OCI-LY7 (cell line): ENCODE data around the gene SPAG5. TPM values are rescaled to one million over a fixed set of nuclear protein-coding genes. Genes with fewer than 3 reads are reported as not detected.
A peak's percentile ranks its signal among the peaks of the same experiment; 100 is the strongest.

Experiments
- BruUV-seq: library from RNA; stranded (reverse); fragments of 400-500 nt; replicated peaks from 2 replicates; lab custom pipeline; 2021; lab: Mats Ljungman, UMichigan
- CTCF ChIA-PET: fragments of 300-600 bp; sonication (Branson Sonifier 250); formaldehyde crosslinking; loops from one replicate; lab custom pipeline; 2022; ENCODE audit warnings: antibody characterized with exemption; ENCODE audit not compliant: unreplicated experiment; lab: Charles Lee
- POLR2A ChIA-PET: fragments of 300-600 bp; sonication (Branson Sonifier 250); formaldehyde crosslinking; loops from one replicate; lab custom pipeline; 2022; ENCODE audit warnings: antibody characterized with exemption; lab: Charles Lee
- DNase-seq: peaks from one replicate; pipeline ENCODE4 v3.0.0-alpha.2; 2015; ENCODE audit warnings: low spot score
- H2AFZ ChIP-seq: fragments of 200-600 bp; sonication (generic), shearing (Covaris generic); 2 replicates; pipeline ENCODE4 v1.6.1; 2014; ENCODE audit warnings: mild to moderate bottlenecking, antibody characterized with exemption, low read length, moderate library complexity
- H3K27ac ChIP-seq: fragments of 200-600 bp; sonication (generic); 2 replicates; pipeline ENCODE4 v1.5.1; 2014; ENCODE audit warnings: mixed run types, low read depth, mild to moderate bottlenecking, moderate library complexity, low read length, inconsistent platforms; ENCODE audit not compliant: poor library complexity, severe bottlenecking
- H3K36me3 ChIP-seq: fragments of 200-600 bp; sonication (generic); 2 replicates; pipeline ENCODE4 v1.6.1; 2014; ENCODE audit warnings: mild to moderate bottlenecking, antibody characterized with exemption, low read length, moderate library complexity, mixed read lengths; ENCODE audit not compliant: insufficient read depth
- H3K4me1 ChIP-seq: fragments of 200-600 bp; sonication (generic); 2 replicates; pipeline ENCODE4 v1.5.1; 2014; ENCODE audit warnings: mild to moderate bottlenecking, low read length; ENCODE audit not compliant: insufficient read depth, poor library complexity, severe bottlenecking
- H3K4me2 ChIP-seq: fragments of 200-600 bp; sonication (generic); 2 replicates; pipeline ENCODE4 v1.6.1; 2014; ENCODE audit warnings: mild to moderate bottlenecking, low read length
- H3K4me3 ChIP-seq: fragments of 200-600 bp; sonication (generic); 2 replicates; pipeline ENCODE4 v1.5.1; 2014; ENCODE audit warnings: mild to moderate bottlenecking, low read depth, low read length; ENCODE audit not compliant: poor library complexity, severe bottlenecking
- H3K79me2 ChIP-seq: fragments of 200-600 bp; sonication (generic); 2 replicates; pipeline ENCODE4 v1.6.1; 2016; ENCODE audit warnings: low read depth, mild to moderate bottlenecking, low read length, moderate library complexity, mixed read lengths; ENCODE audit not compliant: insufficient read depth
- H3K9me2 ChIP-seq: fragments of 200-600 bp; sonication (generic); 2 replicates; pipeline ENCODE4 v1.6.1; 2016; ENCODE audit warnings: mild to moderate bottlenecking, low read length, mixed read lengths; ENCODE audit not compliant: insufficient read depth
- H3K9me3 ChIP-seq: fragments of 200-600 bp; sonication (generic); 2 replicates; pipeline ENCODE4 v1.6.1; 2014; ENCODE audit warnings: mild to moderate bottlenecking, mixed run types, low read length, mixed read lengths
- H4K20me1 ChIP-seq: fragments of 200-600 bp; sonication (generic); 2 replicates; pipeline ENCODE4 v1.6.1; 2014; ENCODE audit warnings: mild to moderate bottlenecking, antibody characterized with exemption, low read length, moderate library complexity, mixed read lengths; ENCODE audit not compliant: insufficient read depth
- CTCF ChIP-seq: fragments of 200-600 bp; sonication (generic); conservative IDR thresholded peaks from 2 replicates; pipeline ENCODE4 v1.5.1; 2014; ENCODE audit warnings: mild to moderate bottlenecking, antibody characterized with exemption, low read length, moderate library complexity, mixed read lengths
- EZH2phosphoT487 ChIP-seq: fragments of 200-600 bp; sonication (generic); IDR thresholded peaks from 2 replicates; pipeline ENCODE4 v1.6.1; 2018; ENCODE audit warnings: low read depth, borderline replicate concordance, mild to moderate bottlenecking, mixed run types, antibody characterized with exemption, low read length, moderate library complexity, mixed read lengths
- intact Hi-C: fragments of 100-400 bp; cut with micrococcal nuclease; formaldehyde crosslinking; loops from one replicate; pipeline ENCODE4 v1.10.0; 2022; ENCODE audit not compliant: unreplicated experiment
- total RNA-seq, 2 experiments: library from RNA; depleted of rRNA in 1 of 2; stranded (reverse); fragments of >200 nt in 1 of 2; shearing (Covaris generic) in 1 of 2; gene quantifications; 2 replicates each; pipeline ENCODE4 v1.2.3, GENCODE V29; 2014 to 2022

The SPAG5 gene
- total RNA-seq, 2 experiments from 2014 or later: 152 to 161 TPM

GRCh38 chr17:28645576-28645939, 46.7 kb upstream of the SPAG5 start:
- ChIA-PET POLR2A (interaction anchor here (0.6 to 3.3 kb wide), 5 partner anchors 11 to 334 kb away, joined by 3 to 17 read pairs (median 4); partner anchors contain the start of genes SDF2 and SUPT6H), CTCF (interaction anchor here (0.6 to 2.3 kb wide), 3 partner anchors 15 to 155 kb away, joined by 3 to 13 read pairs (median 3); partner anchors contain the start of genes SDF2 and SUPT6H)
- Histone ChIP-seq H3K36me3 (peaks cover 53% of the 10 kb centered on the region), H3K4me1 (peaks cover 32% of the 10 kb centered on the region), H3K9me3 (no peaks in the 10 kb centered on the region), H3K27ac (peak overlapping the region; percentile 70), H3K79me2 (peaks cover 35% of the 10 kb centered on the region), H3K4me3 (peak overlapping the region; percentile 95), H2AFZ (peak overlapping the region; percentile 60; the same call in 1 of the 2 replicates), H4K20me1 (peaks cover 9% of the 10 kb centered on the region; the same call in 1 of the 2 replicates), H3K9me2 (no peaks in the 10 kb centered on the region), H3K4me2 (peak overlapping the region; percentile 90)
- TSS peak; percentile 97 for BruUV-seq
- no peak for TF ChIP-seq CTCF
- TF ChIP-seq EZH2phosphoT487: no peak
- no peak for DNase-seq
- intact Hi-C loops: no loop called here

- Histone ChIP-seq H3K4me2 (peak within 1 kb of the TSS; percentile 90), H3K4me1 (peaks cover 32% of the 10 kb centered on the region), H3K9me2 (no peaks in the 10 kb centered on the region), H2AFZ (peak within 1 kb of the TSS; percentile 61), H3K9me3 (no peaks in the 10 kb centered on the region), H3K36me3 (peaks cover 57% of the 10 kb centered on the region), H3K79me2 (peaks cover 37% of the 10 kb centered on the region), H3K27ac (peak within 1 kb of the TSS; percentile 70), H3K4me3 (peak within 1 kb of the TSS; percentile 95), H4K20me1 (peaks cover 9% of the 10 kb centered on the region; the same call in 1 of the 2 replicates)
- POLR2A ChIA-PET: interaction anchor here (0.7 to 3.3 kb wide), 7 partner anchors 10 to 1012 kb away, joined by 3 to 17 read pairs (median 4); partner anchors contain the start of genes ALDOC, SDF2 and SUPT6H
- intact Hi-C loops: no loop called here
- CTCF ChIA-PET: interaction anchor here (0.6 to 2.3 kb wide), 4 partner anchors 15 to 155 kb away, joined by 3 to 13 read pairs (median 3); partner anchors contain the start of genes SDF2 and SUPT6H
- TF ChIP-seq CTCF: no peak
- TF ChIP-seq EZH2phosphoT487: no peak
- BruUV-seq: no TSS peak
- peak; percentile 97 for DNase-seq
Observed at GRCh38 chr17:28644787-28645575, 46.2 kb upstream of the SPAG5 start, which contains the start of gene BLTP2. TSS of gene BLTP2 (minus strand) at chr17:28645158. CDS start at chr17:28645056, 102 bp downstream.
